ENCODE measurements around the gene EPC2.
"Not testable (repeated sequence)": the region's sequence is repeated elsewhere in the genome, so short reads cannot be mapped to it uniquely, and the experiment has no call there.

The EPC2 gene

GRCh38 chr2:148619560-148620195, 24.9 kb upstream of the EPC2 start:
- Mint-ChIP-seq H3K4me3 (no peak overlapping the region), H3K9me3 (peaks cover 2% of the 10 kb centered on the region), H3K27ac (peak overlapping the region; percentile 13), H3K4me1 (peaks cover 33% of the 10 kb centered on the region), H3K36me3 (no peaks in the 10 kb centered on the region), H3K27me3 (no peaks in the 10 kb centered on the region)
- peak; percentile 64 for ATAC-seq

- Mint-ChIP-seq H3K27me3 (no peaks in the 10 kb centered on the region), H3K4me3 (no peak overlapping the region)
These were observed 22.2 kb upstream of the EPC2 start for GRCh38 chr2:148622366-148622765.

GRCh38 chr2:148623086-148623485, 21.5 kb upstream of the EPC2 start:
- ATAC-seq: no peak
- Mint-ChIP-seq H3K4me3 (no peak overlapping the region), H3K27ac (no peak overlapping the region), H3K36me3 (no peaks in the 10 kb centered on the region), H3K4me1 (peaks cover 18% of the 10 kb centered on the region), H3K9me3 (peaks cover 2% of the 10 kb centered on the region), H3K27me3 (no peaks in the 10 kb centered on the region)

More at GRCh38 chr2:148622366-148622765, 22.2 kb upstream of the EPC2 start:
- no peak overlapping the region for H3K27ac Mint-ChIP-seq
- H3K36me3 Mint-ChIP-seq: no peaks in the 10 kb centered on the region
- peaks cover 2% of the 10 kb centered on the region for H3K9me3 Mint-ChIP-seq
- no peak for ATAC-seq
- peaks cover 18% of the 10 kb centered on the region for H3K4me1 Mint-ChIP-seq

GRCh38 chr2:148627224-148627623, 17.3 kb upstream of the EPC2 start:
- no peak overlapping the region for H3K4me3 Mint-ChIP-seq

GRCh38 chr2:148634749-148635148, 9.8 kb upstream of the EPC2 start:
- ATAC-seq: no peak
- H3K9me3 Mint-ChIP-seq: no peaks in the 10 kb centered on the region
- peaks cover 6% of the 10 kb centered on the region for H3K4me1 Mint-ChIP-seq
- H3K4me3 Mint-ChIP-seq: no peak overlapping the region
- H3K27ac Mint-ChIP-seq: no peak overlapping the region
- H3K36me3 Mint-ChIP-seq: no peaks in the 10 kb centered on the region
- H3K27me3 Mint-ChIP-seq: peaks cover 21% of the 10 kb centered on the region

More at GRCh38 chr2:148627224-148627623, 17.3 kb upstream of the EPC2 start:
- H3K4me1 Mint-ChIP-seq: peaks cover 6% of the 10 kb centered on the region
- peaks cover 11% of the 10 kb centered on the region for H3K27me3 Mint-ChIP-seq
- H3K36me3 Mint-ChIP-seq: no peaks in the 10 kb centered on the region
- H3K9me3 Mint-ChIP-seq: no peaks in the 10 kb centered on the region
- H3K27ac Mint-ChIP-seq: no peak overlapping the region
- ATAC-seq: no peak

- H3K4me1 Mint-ChIP-seq: peaks cover 9% of the 10 kb centered on the region
- H3K9me3 Mint-ChIP-seq: no peaks in the 10 kb centered on the region
- H3K27ac Mint-ChIP-seq: no peak overlapping the region
- no peak overlapping the region for H3K4me3 Mint-ChIP-seq
- no peak for ATAC-seq
- H3K36me3 Mint-ChIP-seq: no peaks in the 10 kb centered on the region
- H3K27me3 Mint-ChIP-seq: peaks cover 6% of the 10 kb centered on the region
These were observed 6.0 kb upstream of the EPC2 start for GRCh38 chr2:148638543-148638942.

GRCh38 chr2:148640767-148641166, 3.8 kb upstream of the EPC2 start:
- H3K4me1 Mint-ChIP-seq: peaks cover 15% of the 10 kb centered on the region
- no peaks in the 10 kb centered on the region for H3K9me3 Mint-ChIP-seq
- no peak for ATAC-seq
- H3K36me3 Mint-ChIP-seq: no peaks in the 10 kb centered on the region
- no peak overlapping the region for H3K4me3 Mint-ChIP-seq
- no peak overlapping the region for H3K27ac Mint-ChIP-seq
- no peaks in the 10 kb centered on the region for H3K27me3 Mint-ChIP-seq

GRCh38 chr2:148642112-148642744, 2.3 kb upstream of the EPC2 start:
- no peak for ATAC-seq
- Mint-ChIP-seq H3K27me3 (no peaks in the 10 kb centered on the region), H3K36me3 (no peaks in the 10 kb centered on the region), H3K27ac (no peak overlapping the region), H3K4me3 (no peak overlapping the region), H3K4me1 (peaks cover 15% of the 10 kb centered on the region), H3K9me3 (no peaks in the 10 kb centered on the region)

GRCh38 chr2:148642891-148643416, 1.6 kb upstream of the EPC2 start:
- peaks cover 15% of the 10 kb centered on the region for H3K4me1 Mint-ChIP-seq
- H3K36me3 Mint-ChIP-seq: no peaks in the 10 kb centered on the region
- no peaks in the 10 kb centered on the region for H3K27me3 Mint-ChIP-seq
- no peaks in the 10 kb centered on the region for H3K9me3 Mint-ChIP-seq
- H3K4me3 Mint-ChIP-seq: peak overlapping the region; percentile 56
- peak overlapping the region; percentile 98 for H3K27ac Mint-ChIP-seq
- no peak for ATAC-seq

GRCh38 chr2:148643421-148643820, 1.1 kb upstream of the EPC2 start:
- H3K9me3 Mint-ChIP-seq: no peaks in the 10 kb centered on the region
- peak overlapping the region; percentile 93 for H3K4me3 Mint-ChIP-seq
- no peaks in the 10 kb centered on the region for H3K27me3 Mint-ChIP-seq
- peaks cover 15% of the 10 kb centered on the region for H3K4me1 Mint-ChIP-seq
- H3K36me3 Mint-ChIP-seq: no peaks in the 10 kb centered on the region
- ATAC-seq: no peak
- H3K27ac Mint-ChIP-seq: peak overlapping the region; percentile 98

- peaks cover 30% of the 10 kb centered on the region for H3K4me1 Mint-ChIP-seq
- no peaks in the 10 kb centered on the region for H3K27me3 Mint-ChIP-seq
- ATAC-seq: peak; percentile 86
- peak overlapping the region; percentile 93 for H3K4me3 Mint-ChIP-seq
- no peaks in the 10 kb centered on the region for H3K9me3 Mint-ChIP-seq
- H3K27ac Mint-ChIP-seq: peak overlapping the region; percentile 98
- H3K36me3 Mint-ChIP-seq: peaks cover 5% of the 10 kb centered on the region
These were observed 460 bp downstream of the EPC2 start for GRCh38 chr2:148644883-148645538.

GRCh38 chr2:148645539-148646230, 1.1 kb downstream of the EPC2 start:
- H3K4me3 Mint-ChIP-seq: peak overlapping the region; percentile 93
- no peaks in the 10 kb centered on the region for H3K9me3 Mint-ChIP-seq
- H3K27me3 Mint-ChIP-seq: no peaks in the 10 kb centered on the region
- ATAC-seq: peak; percentile 74
- H3K27ac Mint-ChIP-seq: peak overlapping the region; percentile 98
- H3K4me1 Mint-ChIP-seq: peaks cover 37% of the 10 kb centered on the region
- H3K36me3 Mint-ChIP-seq: peaks cover 5% of the 10 kb centered on the region

- ATAC-seq: no peak
- peak overlapping the region; percentile 98 for H3K27ac Mint-ChIP-seq
- H3K36me3 Mint-ChIP-seq: peaks cover 5% of the 10 kb centered on the region
- peaks cover 42% of the 10 kb centered on the region for H3K4me1 Mint-ChIP-seq
- no peaks in the 10 kb centered on the region for H3K27me3 Mint-ChIP-seq
- peak overlapping the region; percentile 93 for H3K4me3 Mint-ChIP-seq
- H3K9me3 Mint-ChIP-seq: no peaks in the 10 kb centered on the region
These were observed 1.6 kb downstream of the EPC2 start for GRCh38 chr2:148646231-148646559.

- not testable (repeated sequence) for H3K27me3 Mint-ChIP-seq, H3K9me3 Mint-ChIP-seq, H3K36me3 Mint-ChIP-seq, H3K27ac Mint-ChIP-seq, H3K4me3 Mint-ChIP-seq, ATAC-seq
- H3K4me1 Mint-ChIP-seq: peaks cover 57% of the 10 kb centered on the region
These were observed 3.2 kb downstream of the EPC2 start for GRCh38 chr2:148647711-148648110.

GRCh38 chr2:148649936-148650335, 5.4 kb downstream of the EPC2 start:
- ATAC-seq: no peak
- no peak overlapping the region for H3K4me3 Mint-ChIP-seq
- no peaks in the 10 kb centered on the region for H3K27me3 Mint-ChIP-seq
- H3K4me1 Mint-ChIP-seq: peaks cover 65% of the 10 kb centered on the region
- H3K36me3 Mint-ChIP-seq: peaks cover 5% of the 10 kb centered on the region
- H3K27ac Mint-ChIP-seq: no peak overlapping the region
- no peaks in the 10 kb centered on the region for H3K9me3 Mint-ChIP-seq

All from stimulated activated memory B cell treated with anti-CD40 and anti-IgM and Interleukin-4, amounts not matched to agents 10 μg/mL and 1 μg/mL and 100 μg/mL, for 72 hours (primary cell).